Measurements from ENCODE around the gene DTNBP1. TPM values are rescaled to one million over a fixed set of nuclear protein-coding genes. Genes with fewer than 3 reads are reported as not detected.

DTNBP1 gene
- total RNA-seq, 1 experiment from 2014 or later = 13.5 TPM

- no TSS peak for BruUV-seq (replicated peaks)
- intact Hi-C loops (cut with micrococcal nuclease) = no loop called here
- DNase-seq (ENCODE audit: unreplicated experiment) = no peak
- Mint-ChIP-seq H3K9me3 (ENCODE audit: unreplicated experiment) (no peaks in the 10 kb centered on the region), H3K27ac (ENCODE audit: low read depth, unreplicated experiment) (no peak overlapping the region), H3K4me3 (ENCODE audit: unreplicated experiment) (no peak overlapping the region), H3K36me3 (ENCODE audit: insufficient read depth, unreplicated experiment) (peaks cover 48% of the 10 kb centered on the region), H3K27me3 (ENCODE audit: insufficient read depth, unreplicated experiment) (no peaks in the 10 kb centered on the region), H3K4me1 (ENCODE audit: insufficient read depth, unreplicated experiment) (peaks cover 26% of the 10 kb centered on the region)
- CTCF ChIA-PET = no interaction called here
- no peak for TF ChIP-seq CTCF (IDR thresholded peaks at IDR 0.05; ENCODE audit: unreplicated experiment)
- POLR2A ChIA-PET = no interaction called here
These were observed 160.1 kb downstream of the DTNBP1 start for GRCh38 chr6:15502446-15503345.

GRCh38 chr6:15501826-15502445, 160.9 kb downstream of the DTNBP1 start:
- no peaks in the 10 kb centered on the region for H3K9me3 Mint-ChIP-seq (ENCODE audit: unreplicated experiment)
- H3K27me3 Mint-ChIP-seq (ENCODE audit: insufficient read depth, unreplicated experiment) = no peaks in the 10 kb centered on the region
- H3K4me3 Mint-ChIP-seq (ENCODE audit: unreplicated experiment) = no peak overlapping the region
- TF ChIP-seq CTCF (IDR thresholded peaks at IDR 0.05; ENCODE audit: unreplicated experiment) = no peak
- peak; percentile 62 for DNase-seq (ENCODE audit: unreplicated experiment)
- BruUV-seq (replicated peaks) = no TSS peak
- CTCF ChIA-PET = no interaction called here
- no peak overlapping the region for H3K27ac Mint-ChIP-seq (ENCODE audit: low read depth, unreplicated experiment)
- POLR2A ChIA-PET = no interaction called here
- H3K4me1 Mint-ChIP-seq (ENCODE audit: insufficient read depth, unreplicated experiment) = peaks cover 27% of the 10 kb centered on the region
- peaks cover 47% of the 10 kb centered on the region for H3K36me3 Mint-ChIP-seq (ENCODE audit: insufficient read depth, unreplicated experiment)
- intact Hi-C loops (cut with micrococcal nuclease) = no loop called here

- Mint-ChIP-seq H3K27me3 (ENCODE audit: insufficient read depth, unreplicated experiment) (no peaks in the 10 kb centered on the region), H3K9me3 (ENCODE audit: unreplicated experiment) (no peaks in the 10 kb centered on the region), H3K36me3 (ENCODE audit: insufficient read depth, unreplicated experiment) (peaks cover 49% of the 10 kb centered on the region), H3K4me3 (ENCODE audit: unreplicated experiment) (no peak overlapping the region), H3K4me1 (ENCODE audit: insufficient read depth, unreplicated experiment) (peaks cover 27% of the 10 kb centered on the region), H3K27ac (ENCODE audit: low read depth, unreplicated experiment) (no peak overlapping the region)
- no peak for TF ChIP-seq CTCF (IDR thresholded peaks at IDR 0.05; ENCODE audit: unreplicated experiment)
- ChIA-PET POLR2A (no interaction called here), CTCF (no interaction called here)
- DNase-seq (ENCODE audit: unreplicated experiment) = no peak
- no TSS peak for BruUV-seq (replicated peaks)
- intact Hi-C loops (cut with micrococcal nuclease) = no loop called here
These were observed 161.7 kb downstream of the DTNBP1 start for GRCh38 chr6:15500901-15501825.
